OCI-LY1 (cell line): ENCODE measurements around the gene FBXO8.

Source experiments
- H2AFZ ChIP-seq: fragments of 200-600 bp; sonication (generic), shearing (Covaris generic); 2 replicates; pipeline ENCODE4 v1.6.0; 2014; ENCODE audit warnings: antibody characterized with exemption, mild to moderate bottlenecking, low read length
- H3F3A ChIP-seq: fragments of 200-600 bp; sonication (generic), shearing (Covaris generic); 2 replicates; pipeline ENCODE4 v1.6.0; 2014; ENCODE audit warnings: mild to moderate bottlenecking, antibody characterized with exemption, low read length, moderate library complexity; ENCODE audit not compliant: insufficient read depth
- H3K27ac ChIP-seq: fragments of 200-600 bp; sonication (generic); 2 replicates; pipeline ENCODE4 v1.5.1; 2014; ENCODE audit warnings: low read length, mixed run types, mild to moderate bottlenecking, low read depth; ENCODE audit not compliant: poor library complexity, severe bottlenecking
- H3K27me3 ChIP-seq: fragments of 200-600 bp; sonication (generic); 2 replicates; pipeline ENCODE4 v1.6.0; 2014; ENCODE audit warnings: antibody characterized with exemption, mild to moderate bottlenecking, low read length, moderate library complexity; ENCODE audit not compliant: insufficient read depth
- H3K36me3 ChIP-seq: fragments of 200-600 bp; sonication (generic); 2 replicates; pipeline ENCODE4 v1.6.1; 2014; ENCODE audit warnings: mild to moderate bottlenecking, antibody characterized with exemption, low read length, moderate library complexity, mixed read lengths; ENCODE audit not compliant: insufficient read depth
- H3K4me1 ChIP-seq: fragments of 200-600 bp; sonication (generic); 2 replicates; pipeline ENCODE4 v1.5.1; 2014; ENCODE audit warnings: mild to moderate bottlenecking, low read length, moderate library complexity; ENCODE audit not compliant: insufficient read depth, severe bottlenecking
- H3K4me2 ChIP-seq: fragments of 200-600 bp; sonication (generic), shearing (Covaris generic); 2 replicates; pipeline ENCODE4 v1.6.1; 2014; ENCODE audit warnings: low read length
- H3K4me3 ChIP-seq: fragments of 200-600 bp; sonication (generic); 2 replicates; pipeline ENCODE4 v1.5.1; 2014; ENCODE audit warnings: low read length, low read depth, mild to moderate bottlenecking, mixed read lengths; ENCODE audit not compliant: poor library complexity, severe bottlenecking
- H3K79me2 ChIP-seq: fragments of 200-600 bp; shearing (Covaris generic); 2 replicates; pipeline ENCODE4 v1.6.1; 2016; ENCODE audit warnings: mixed run types, low read length, mixed read lengths; ENCODE audit not compliant: insufficient read depth
- H3K9ac ChIP-seq: fragments of 200-600 bp; sonication (generic), shearing (Covaris generic); 2 replicates; pipeline ENCODE4 v1.6.1; 2014; ENCODE audit warnings: mild to moderate bottlenecking, low read length, mixed read lengths
- H3K9me2 ChIP-seq: fragments of 200-600 bp; sonication (generic), shearing (Covaris generic); 2 replicates; pipeline ENCODE4 v1.6.1; 2014; ENCODE audit warnings: low read depth, mild to moderate bottlenecking, low read length, mixed read lengths
- H3K9me3 ChIP-seq: fragments of 200-600 bp; shearing (Covaris generic); 2 replicates; pipeline ENCODE4 v1.6.1; 2014; ENCODE audit warnings: low read length, mixed read lengths
- H4K20me1 ChIP-seq: fragments of 200-600 bp; sonication (generic), shearing (Covaris generic); 2 replicates; pipeline ENCODE4 v1.6.0; 2016; ENCODE audit warnings: mild to moderate bottlenecking, low read length; ENCODE audit not compliant: insufficient read depth
- EZH2 ChIP-seq: fragments of 200-600 bp; sonication (generic), shearing (Covaris generic); IDR thresholded peaks from 2 replicates; pipeline ENCODE4 v1.8.0; 2017; ENCODE audit warnings: borderline replicate concordance, mixed run types, mild to moderate bottlenecking, antibody characterized with exemption, low read length, moderate library complexity, mixed read lengths
- TF ChIP-seq, protein P1 (sequence below): fragments of 200-600 bp; sonication (generic), shearing (Covaris generic); IDR thresholded peaks from 2 replicates; pipeline ENCODE4 v1.5.1; 2017; ENCODE audit warnings: mild to moderate bottlenecking, antibody characterized with exemption, low read length, moderate library complexity, mixed read lengths

The FBXO8 gene

DNA sequence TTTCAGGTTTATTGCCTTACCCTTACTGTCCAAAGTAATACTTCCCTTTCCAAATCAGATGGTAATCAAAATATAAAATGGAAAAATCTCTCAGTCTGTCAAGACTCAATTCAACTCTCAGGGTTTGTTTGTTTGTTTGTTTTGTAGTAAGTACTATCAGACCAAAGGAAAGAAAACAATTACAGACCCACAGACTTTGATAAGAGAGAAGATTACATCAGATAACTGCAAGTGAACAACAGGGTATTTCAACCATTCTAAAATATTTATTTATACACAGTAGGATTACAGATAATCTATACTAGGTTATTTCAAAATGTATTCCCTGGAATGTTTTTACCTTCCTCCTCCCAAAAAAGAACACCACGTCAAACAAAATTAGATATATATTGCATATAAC is 28.9 kb downstream of the FBXO8 start:
- Histone ChIP-seq H3K4me2 (no peak overlapping the region), H3K4me1 (no peaks in the 10 kb centered on the region), H3K27me3 (no peaks in the 10 kb centered on the region), H3K9me2 (no peaks in the 10 kb centered on the region), H3K27ac (no peak overlapping the region), H3K9me3 (no peaks in the 10 kb centered on the region), H4K20me1 (no peaks in the 10 kb centered on the region), H3K36me3 (peaks cover 3% of the 10 kb centered on the region; the same call in 1 of the 2 replicates), H3K4me3 (no peak overlapping the region), H2AFZ (no peak overlapping the region), H3K9ac (no peak overlapping the region), H3F3A (no peaks in the 10 kb centered on the region), H3K79me2 (no peaks in the 10 kb centered on the region)
- no peak for TF ChIP-seq EZH2
- TF ChIP-seq, protein P1, sequence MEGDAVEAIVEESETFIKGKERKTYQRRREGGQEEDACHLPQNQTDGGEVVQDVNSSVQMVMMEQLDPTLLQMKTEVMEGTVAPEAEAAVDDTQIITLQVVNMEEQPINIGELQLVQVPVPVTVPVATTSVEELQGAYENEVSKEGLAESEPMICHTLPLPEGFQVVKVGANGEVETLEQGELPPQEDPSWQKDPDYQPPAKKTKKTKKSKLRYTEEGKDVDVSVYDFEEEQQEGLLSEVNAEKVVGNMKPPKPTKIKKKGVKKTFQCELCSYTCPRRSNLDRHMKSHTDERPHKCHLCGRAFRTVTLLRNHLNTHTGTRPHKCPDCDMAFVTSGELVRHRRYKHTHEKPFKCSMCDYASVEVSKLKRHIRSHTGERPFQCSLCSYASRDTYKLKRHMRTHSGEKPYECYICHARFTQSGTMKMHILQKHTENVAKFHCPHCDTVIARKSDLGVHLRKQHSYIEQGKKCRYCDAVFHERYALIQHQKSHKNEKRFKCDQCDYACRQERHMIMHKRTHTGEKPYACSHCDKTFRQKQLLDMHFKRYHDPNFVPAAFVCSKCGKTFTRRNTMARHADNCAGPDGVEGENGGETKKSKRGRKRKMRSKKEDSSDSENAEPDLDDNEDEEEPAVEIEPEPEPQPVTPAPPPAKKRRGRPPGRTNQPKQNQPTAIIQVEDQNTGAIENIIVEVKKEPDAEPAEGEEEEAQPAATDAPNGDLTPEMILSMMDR = no peak

GRCh38 chr4:174252412-174252811 is 31.1 kb downstream of the FBXO8 start:
- Histone ChIP-seq H3K9ac (no peak overlapping the region), H3K9me2 (no peaks in the 10 kb centered on the region), H3K4me3 (no peak overlapping the region), H3K36me3 (peaks cover 3% of the 10 kb centered on the region; the same call in 1 of the 2 replicates), H3K4me2 (no peak overlapping the region), H2AFZ (no peak overlapping the region), H3K79me2 (no peaks in the 10 kb centered on the region), H3K27me3 (no peaks in the 10 kb centered on the region), H3K4me1 (no peaks in the 10 kb centered on the region), H3F3A (no peaks in the 10 kb centered on the region), H3K9me3 (no peaks in the 10 kb centered on the region), H4K20me1 (no peaks in the 10 kb centered on the region), H3K27ac (no peak overlapping the region)
- TF ChIP-seq, protein P1 = no peak

GRCh38 chr4:174248407-174248806 is 35.1 kb downstream of the FBXO8 start:
- Histone ChIP-seq H3K4me2 (no peak overlapping the region), H3K4me3 (no peak overlapping the region), H3K4me1 (no peaks in the 10 kb centered on the region), H3K9me3 (no peaks in the 10 kb centered on the region), H3K27me3 (no peaks in the 10 kb centered on the region), H3K79me2 (no peaks in the 10 kb centered on the region), H3K27ac (no peak overlapping the region), H3K9me2 (no peaks in the 10 kb centered on the region), H3K36me3 (no peaks in the 10 kb centered on the region), H4K20me1 (no peaks in the 10 kb centered on the region), H3K9ac (no peak overlapping the region), H3F3A (no peaks in the 10 kb centered on the region), H2AFZ (no peak overlapping the region)
- TF ChIP-seq, protein P1 = no peak
- TF ChIP-seq EZH2 = no peak
